Activated CD8-positive, alpha-beta memory T cell treated with anti-CD3 and anti-CD28 coated beads for 4 hours (primary cell): ENCODE results near the gene PIM3.
"Not testable (repeated sequence)": the region's sequence is repeated elsewhere in the genome, so short reads cannot be mapped to it uniquely, and the experiment has no call there.

Experiments
- DNase-seq, 2 donors: peaks; one replicate each; pipeline ENCODE4 v3.0.0-alpha.2; 2020; ENCODE audit warnings: low read depth in 2 of 2

The PIM3 gene

GRCh38 chr22:49966774-49967705 lies 6.5 kb downstream of the PIM3 start:
- no peak for DNase-seq

GRCh38 chr22:49967706-49968208 lies 7.2 kb downstream of the PIM3 start:
- no peak for DNase-seq

- no peak for DNase-seq
Observed at GRCh38 chr22:49968313-49968830, 7.8 kb downstream of the PIM3 start.

- DNase-seq, result no peak
Observed at GRCh38 chr22:49968831-49969661, 8.5 kb downstream of the PIM3 start.

- DNase-seq, result no peak
Observed at GRCh38 chr22:49969751-49970527, 9.4 kb downstream of the PIM3 start.

- DNase-seq, result peak; percentile 93 to 97
Observed at GRCh38 chr22:49970528-49971231, 10.1 kb downstream of the PIM3 start.

- DNase-seq, result peak; percentile 62 to 70
Observed at GRCh38 chr22:49971232-49972162, 10.9 kb downstream of the PIM3 start.

GRCh38 chr22:49972163-49973017 lies 11.8 kb downstream of the PIM3 start:
- no peak for DNase-seq

GRCh38 chr22:49973018-49973961 lies 12.7 kb downstream of the PIM3 start:
- DNase-seq, result no peak

- no peak for DNase-seq
Observed at GRCh38 chr22:49975543-49976389, 15.2 kb downstream of the PIM3 start.

GRCh38 chr22:49976439-49977175 lies 16.0 kb downstream of the PIM3 start:
- DNase-seq, result peak in 1 of 2 donors; percentile 70

GRCh38 chr22:49977578-49977977 lies 17.0 kb downstream of the PIM3 start:
- no peak for DNase-seq

GRCh38 chr22:49979587-49980264 lies 19.2 kb downstream of the PIM3 start:
- DNase-seq, result no peak

- DNase-seq, result not testable (repeated sequence)
Observed at GRCh38 chr22:49981799-49982198, 21.2 kb downstream of the PIM3 start.
